Fibroblast of the aortic adventitia (primary cell): Measurements from ENCODE around the gene TRAF3. TPM values are rescaled to one million over a fixed set of nuclear protein-coding genes. Genes with fewer than 3 reads are reported as not detected.

Experiments
- DNase-seq: peaks from one replicate; pipeline ENCODE4 v3.0.0-alpha.2; 2010; ENCODE audit warnings: low read depth
- H3K4me3 ChIP-seq: 2 replicates; pipeline ENCODE4 v1.5.1; 2011; ENCODE audit warnings: low read depth, mild to moderate bottlenecking, control low read depth, low read length, moderate library complexity
- total RNA-seq: library from RNA; depleted of rRNA; stranded (reverse); fragments of >200 nt; gene quantifications from 2 replicates; pipeline ENCODE4 v1.2.3, GENCODE V29; 2012; ENCODE audit warnings: low replicate concordance
- TF ChIP-seq, protein P1 (sequence below): IDR thresholded peaks from 2 replicates; pipeline ENCODE4 v1.5.1; 2011; ENCODE audit warnings: mild to moderate bottlenecking, low read length, control low read depth, inconsistent platforms; ENCODE audit not compliant: insufficient read depth

TRAF3 gene
- total RNA-seq, 1 donor, result 19.3 TPM

GRCh38 chr14:102731871-102732800 is 45.1 kb upstream of the TRAF3 start:
- DNase-seq, result no peak
- no peak overlapping the region for H3K4me3 ChIP-seq
- TF ChIP-seq, protein P1, sequence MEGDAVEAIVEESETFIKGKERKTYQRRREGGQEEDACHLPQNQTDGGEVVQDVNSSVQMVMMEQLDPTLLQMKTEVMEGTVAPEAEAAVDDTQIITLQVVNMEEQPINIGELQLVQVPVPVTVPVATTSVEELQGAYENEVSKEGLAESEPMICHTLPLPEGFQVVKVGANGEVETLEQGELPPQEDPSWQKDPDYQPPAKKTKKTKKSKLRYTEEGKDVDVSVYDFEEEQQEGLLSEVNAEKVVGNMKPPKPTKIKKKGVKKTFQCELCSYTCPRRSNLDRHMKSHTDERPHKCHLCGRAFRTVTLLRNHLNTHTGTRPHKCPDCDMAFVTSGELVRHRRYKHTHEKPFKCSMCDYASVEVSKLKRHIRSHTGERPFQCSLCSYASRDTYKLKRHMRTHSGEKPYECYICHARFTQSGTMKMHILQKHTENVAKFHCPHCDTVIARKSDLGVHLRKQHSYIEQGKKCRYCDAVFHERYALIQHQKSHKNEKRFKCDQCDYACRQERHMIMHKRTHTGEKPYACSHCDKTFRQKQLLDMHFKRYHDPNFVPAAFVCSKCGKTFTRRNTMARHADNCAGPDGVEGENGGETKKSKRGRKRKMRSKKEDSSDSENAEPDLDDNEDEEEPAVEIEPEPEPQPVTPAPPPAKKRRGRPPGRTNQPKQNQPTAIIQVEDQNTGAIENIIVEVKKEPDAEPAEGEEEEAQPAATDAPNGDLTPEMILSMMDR, result no peak

- TF ChIP-seq, protein P1, result no peak
- DNase-seq, result no peak
Observed at GRCh38 chr14:102732924-102733323, 44.3 kb upstream of the TRAF3 start.

GRCh38 chr14:102733326-102733725 is 43.9 kb upstream of the TRAF3 start:
- DNase-seq, result no peak
- TF ChIP-seq, protein P1, result no peak
- H3K4me3 ChIP-seq, result no peak overlapping the region

More at GRCh38 chr14:102732924-102733323, 44.3 kb upstream of the TRAF3 start:
- H3K4me3 ChIP-seq, result no peak overlapping the region

- DNase-seq, result no peak
- TF ChIP-seq, protein P1, result no peak
- H3K4me3 ChIP-seq, result no peak overlapping the region
Observed at GRCh38 chr14:102734436-102734835, 42.8 kb upstream of the TRAF3 start.

DNA sequence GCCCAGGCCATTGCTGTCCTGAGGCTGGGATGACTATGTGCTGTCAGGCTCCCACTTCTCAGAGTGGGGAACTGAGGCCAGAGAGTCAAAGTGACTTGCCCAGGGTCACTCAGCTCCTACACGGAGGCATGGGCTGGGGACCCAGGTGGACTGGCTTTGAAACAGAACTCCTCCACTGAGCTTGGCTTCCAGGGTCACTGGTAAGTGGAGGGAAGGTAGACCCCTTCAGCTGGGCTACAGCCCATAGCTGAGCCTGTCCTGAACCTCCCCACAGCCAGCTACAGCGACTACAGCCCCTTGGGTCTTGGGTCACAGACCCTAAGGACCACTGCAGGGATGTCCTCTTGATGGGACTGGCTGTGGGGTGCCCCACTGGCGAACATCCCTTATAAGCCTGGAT is 40.3 kb upstream of the TRAF3 start:
- TF ChIP-seq, protein P1, result no peak
- no peak overlapping the region for H3K4me3 ChIP-seq
- no peak for DNase-seq

DNA sequence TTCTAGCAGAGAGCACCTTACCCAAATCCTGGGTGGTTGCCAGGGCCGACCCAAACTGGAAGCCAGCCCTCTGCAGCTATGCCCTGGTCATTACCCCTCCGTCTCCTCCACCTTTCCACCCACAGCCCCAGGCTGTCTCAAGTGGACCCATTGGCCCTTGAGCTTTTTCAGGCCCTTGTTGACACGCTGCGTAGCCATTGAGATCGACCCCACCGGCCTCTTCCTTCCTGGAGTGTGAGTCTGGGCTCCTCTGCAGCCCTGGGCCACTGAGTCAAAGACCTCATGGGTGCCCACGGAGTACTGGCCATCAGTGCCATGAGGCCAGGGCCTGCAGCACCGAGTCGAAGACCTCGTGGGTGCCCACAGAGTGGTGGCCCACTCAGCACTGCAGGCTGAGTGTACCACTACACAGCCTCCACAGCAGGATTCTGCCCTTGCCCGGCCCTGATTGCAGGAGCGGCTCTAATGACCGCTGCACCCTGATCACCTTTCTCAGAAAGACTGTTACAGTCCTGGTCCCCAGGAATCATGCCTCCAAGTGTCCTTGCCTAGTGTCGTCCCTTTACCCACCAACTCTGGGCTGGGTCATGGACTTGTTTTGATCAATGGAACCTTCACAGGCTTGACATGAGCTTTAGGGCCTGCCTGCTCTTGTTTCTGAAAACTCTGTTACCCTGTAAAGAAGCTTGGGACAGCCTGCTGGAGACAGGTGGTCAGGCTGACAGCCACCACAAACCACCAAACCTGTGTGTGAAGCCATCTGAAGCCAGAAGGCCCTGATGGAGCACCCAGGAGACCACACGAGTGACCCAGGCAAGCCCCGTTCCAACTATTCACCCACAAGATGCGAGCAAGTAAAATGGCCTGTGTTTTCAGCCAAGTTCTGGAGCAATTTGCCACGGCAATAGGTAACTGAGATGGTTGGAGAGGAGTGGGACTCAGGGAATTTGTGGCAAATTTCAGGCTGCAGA is 39.6 kb upstream of the TRAF3 start:
- no peak overlapping the region for H3K4me3 ChIP-seq
- no peak for DNase-seq
- TF ChIP-seq, protein P1, result no peak
